Prostate gland (tissue), 2 donors: ENCODE results near the gene CRLF1.

ENCODE experiments used
- POLR2A ChIP-seq: fragments of 450-650 bp; IDR thresholded peaks from one replicate; pipeline ENCODE4 v1.6.1; 2016; ENCODE audit warnings: antibody characterized with exemption, mild to moderate bottlenecking
- POLR2AphosphoS5 ChIP-seq: sonication (generic); formaldehyde crosslinking; IDR thresholded peaks from one replicate; pipeline ENCODE4 v1.6.1; 2017; ENCODE audit warnings: antibody characterized with exemption
- TF ChIP-seq, protein P1 (sequence below), 4 experiments: fragments of 200-600 bp in 2 of 4; fragments of 450-650 bp in 2 of 4; sonication (generic) in 2 of 4; IDR thresholded peaks; 1 replicate in 3 of 4; 2 replicates in 1 of 4; pipeline ENCODE4 v1.5.1; 2016 to 2019; ENCODE audit warnings: antibody characterized with exemption in 4 of 4, mild to moderate bottlenecking in 2 of 4, moderate library complexity in 2 of 4

DNA sequence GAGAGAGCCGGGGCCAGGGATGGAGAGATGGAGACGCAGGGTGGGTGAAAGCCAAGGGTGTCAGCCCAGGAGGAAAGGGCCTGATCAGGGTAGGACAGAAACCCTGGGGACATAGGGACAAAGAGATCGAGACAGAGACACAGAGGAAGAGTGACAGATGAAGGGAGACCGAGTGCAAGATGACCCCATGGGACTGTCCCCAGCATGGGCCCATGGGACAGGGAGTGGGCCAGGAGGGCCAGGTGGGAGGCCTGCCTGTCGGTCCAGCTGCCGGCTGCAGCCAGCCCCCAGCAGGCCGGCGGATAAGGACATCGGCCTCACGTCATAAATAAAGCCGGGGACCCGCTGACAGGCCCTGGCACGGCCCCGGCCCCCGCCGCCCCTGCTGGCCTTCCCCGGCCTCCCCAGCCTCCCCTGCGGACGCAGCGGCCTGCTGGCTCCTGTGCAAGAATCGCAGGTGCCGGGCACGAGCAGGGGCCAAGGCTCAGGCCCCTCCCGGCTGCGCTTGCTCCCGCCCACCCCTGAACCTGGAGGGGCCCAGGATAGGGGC lies 11.7 kb downstream of the CRLF1 start:
- TF ChIP-seq, protein P1, sequence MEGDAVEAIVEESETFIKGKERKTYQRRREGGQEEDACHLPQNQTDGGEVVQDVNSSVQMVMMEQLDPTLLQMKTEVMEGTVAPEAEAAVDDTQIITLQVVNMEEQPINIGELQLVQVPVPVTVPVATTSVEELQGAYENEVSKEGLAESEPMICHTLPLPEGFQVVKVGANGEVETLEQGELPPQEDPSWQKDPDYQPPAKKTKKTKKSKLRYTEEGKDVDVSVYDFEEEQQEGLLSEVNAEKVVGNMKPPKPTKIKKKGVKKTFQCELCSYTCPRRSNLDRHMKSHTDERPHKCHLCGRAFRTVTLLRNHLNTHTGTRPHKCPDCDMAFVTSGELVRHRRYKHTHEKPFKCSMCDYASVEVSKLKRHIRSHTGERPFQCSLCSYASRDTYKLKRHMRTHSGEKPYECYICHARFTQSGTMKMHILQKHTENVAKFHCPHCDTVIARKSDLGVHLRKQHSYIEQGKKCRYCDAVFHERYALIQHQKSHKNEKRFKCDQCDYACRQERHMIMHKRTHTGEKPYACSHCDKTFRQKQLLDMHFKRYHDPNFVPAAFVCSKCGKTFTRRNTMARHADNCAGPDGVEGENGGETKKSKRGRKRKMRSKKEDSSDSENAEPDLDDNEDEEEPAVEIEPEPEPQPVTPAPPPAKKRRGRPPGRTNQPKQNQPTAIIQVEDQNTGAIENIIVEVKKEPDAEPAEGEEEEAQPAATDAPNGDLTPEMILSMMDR (IDR thresholded peaks at IDR 0.05): no peak
- TF ChIP-seq POLR2A (no peak), POLR2AphosphoS5 (no peak)
